ENCODE data around the gene ILF3.

The ILF3 gene

GRCh38 chr19:10653732-10654609 is at the start of gene ILF3:
TSS of gene ILF3 (plus strand) at chr19:10654346. CDS start at chr19:10670606, 16,260 bp downstream.
- DNase-seq, result peak; percentile 100

GRCh38 chr19:10604460-10604980 is 49.6 kb upstream of the ILF3 start:
- no peak for DNase-seq

GRCh38 chr19:10611907-10612306 is 42.2 kb upstream of the ILF3 start:
- DNase-seq, result no peak

GRCh38 chr19:10612499-10613119 is 41.5 kb upstream of the ILF3 start:
- no peak for DNase-seq

- DNase-seq, result no peak
Measured at GRCh38 chr19:10615429-10616023, 38.6 kb upstream of the ILF3 start.

- no peak for DNase-seq
Measured at GRCh38 chr19:10617409-10618121, 36.6 kb upstream of the ILF3 start.

- DNase-seq, result no peak
Measured at GRCh38 chr19:10618846-10619245, 35.3 kb upstream of the ILF3 start.

- DNase-seq, result no peak
Measured at GRCh38 chr19:10620786-10621185, 33.4 kb upstream of the ILF3 start.

- no peak for DNase-seq
Measured at GRCh38 chr19:10621966-10622365, 32.2 kb upstream of the ILF3 start.

GRCh38 chr19:10624585-10624984 is 29.6 kb upstream of the ILF3 start:
- DNase-seq, result no peak

- DNase-seq, result no peak
Measured at GRCh38 chr19:10625003-10625761, 29.0 kb upstream of the ILF3 start, which contains the start of gene SLC44A2. TSS of gene SLC44A2 (plus strand) at chr19:10625553. CDS start at chr19:10625634, 81 bp downstream.

- no peak for DNase-seq
Measured at GRCh38 chr19:10625762-10626138, 28.4 kb upstream of the ILF3 start.

- no peak for DNase-seq
Measured at GRCh38 chr19:10631874-10632273, 22.3 kb upstream of the ILF3 start.

- DNase-seq, result no peak
Measured at GRCh38 chr19:10634430-10634829, 19.7 kb upstream of the ILF3 start.

- no peak for DNase-seq
Measured at GRCh38 chr19:10634963-10635362, 19.2 kb upstream of the ILF3 start.

- no peak for DNase-seq
Measured at GRCh38 chr19:10636304-10636972, 17.7 kb upstream of the ILF3 start.

GRCh38 chr19:10637894-10638293 is 16.3 kb upstream of the ILF3 start:
- DNase-seq, result no peak

- no peak for DNase-seq
Measured at GRCh38 chr19:10639836-10640235, 14.3 kb upstream of the ILF3 start.

- no peak for DNase-seq
Measured at GRCh38 chr19:10640361-10640760, 13.8 kb upstream of the ILF3 start.

GRCh38 chr19:10641248-10641647 is 12.9 kb upstream of the ILF3 start:
- DNase-seq, result no peak

- no peak for DNase-seq
Measured at GRCh38 chr19:10642473-10643171, 11.5 kb upstream of the ILF3 start.
